Effector CD8-positive, alpha-beta T cell (primary cell): ENCODE data around the gene CAB39L.

Experiments used
- DNase-seq: peaks from one replicate; lab custom pipeline; 2025; lab: John Stamatoyannopoulos, UW

The CAB39L gene

DNA sequence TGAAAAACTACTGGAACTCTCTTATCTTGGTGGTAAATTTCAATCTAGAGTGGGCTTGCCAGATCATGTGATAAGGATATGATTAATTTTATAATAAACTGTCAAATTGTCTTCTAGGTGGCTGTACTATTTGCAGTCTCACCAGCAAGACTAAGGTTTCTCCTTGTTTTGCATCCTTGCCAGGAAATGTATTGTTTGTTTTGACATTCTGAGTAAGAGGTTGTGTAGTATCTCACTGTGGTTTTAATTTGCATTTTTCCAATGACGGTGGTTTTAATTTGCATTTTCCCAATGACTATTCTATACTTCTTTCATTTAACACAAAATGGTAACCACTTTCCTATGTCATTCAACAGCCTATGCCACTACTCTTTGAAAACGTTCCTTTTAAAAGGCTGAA is 2.0 kb downstream of the CAB39L start:
- no peak for DNase-seq

DNA sequence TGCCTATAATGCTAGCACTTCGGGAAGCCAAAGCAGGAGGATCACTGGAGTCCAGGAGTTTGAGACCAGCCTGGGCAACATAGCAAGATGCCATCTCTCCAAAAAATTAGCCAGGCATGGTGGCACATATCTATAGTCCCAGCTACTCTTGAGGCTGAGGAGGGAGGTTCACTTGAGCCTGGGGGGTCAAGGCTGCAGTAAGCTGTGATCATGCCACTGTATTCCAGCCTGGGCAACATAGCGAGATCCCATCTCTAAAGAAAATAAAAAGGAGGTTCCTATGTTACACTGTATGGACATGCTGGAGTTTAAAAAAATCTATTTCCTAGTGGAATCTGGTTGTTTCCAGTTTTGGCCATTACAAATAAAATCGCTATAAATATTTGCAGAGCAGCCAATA is 2.6 kb downstream of the CAB39L start:
- DNase-seq: no peak

DNA sequence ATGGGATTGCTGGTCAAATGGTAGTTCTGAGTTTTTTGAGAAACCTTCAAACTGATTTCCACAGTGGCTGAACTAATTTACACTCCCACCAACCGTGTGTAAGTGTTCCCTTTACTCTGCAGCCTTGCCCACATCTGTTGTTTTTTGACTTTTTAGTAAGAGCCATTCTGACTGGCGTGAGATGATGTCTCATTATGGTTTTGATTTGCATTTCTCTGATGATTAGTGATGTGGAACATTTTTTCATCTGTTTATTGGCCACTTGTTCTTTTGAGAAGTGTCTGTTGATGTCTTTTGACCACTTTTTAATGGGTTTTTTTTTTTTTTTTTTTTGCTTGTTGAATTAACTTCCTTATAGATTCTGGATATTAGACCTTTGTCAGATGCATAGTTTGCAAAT is 4.3 kb downstream of the CAB39L start:
- DNase-seq: no peak

DNA sequence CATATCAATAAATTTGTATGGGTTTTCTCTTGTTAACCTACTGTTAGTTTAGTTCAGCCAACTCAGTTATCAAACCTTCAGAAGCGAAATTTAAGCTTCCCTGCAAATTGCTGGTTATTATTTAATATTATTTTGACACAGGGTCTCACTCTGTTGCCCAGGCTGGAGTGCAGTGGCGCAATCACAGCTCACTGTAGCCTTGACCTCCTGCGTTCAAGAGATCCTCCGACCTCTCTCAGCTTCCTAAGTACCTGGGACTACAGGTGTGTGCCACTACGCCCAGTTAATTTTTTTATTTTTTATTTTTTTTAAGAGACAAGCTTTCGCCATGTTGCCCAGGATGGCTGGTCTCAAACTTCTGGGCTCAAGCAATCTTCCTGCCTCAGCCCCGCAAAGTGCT is 6.2 kb downstream of the CAB39L start:
- no peak for DNase-seq

DNA sequence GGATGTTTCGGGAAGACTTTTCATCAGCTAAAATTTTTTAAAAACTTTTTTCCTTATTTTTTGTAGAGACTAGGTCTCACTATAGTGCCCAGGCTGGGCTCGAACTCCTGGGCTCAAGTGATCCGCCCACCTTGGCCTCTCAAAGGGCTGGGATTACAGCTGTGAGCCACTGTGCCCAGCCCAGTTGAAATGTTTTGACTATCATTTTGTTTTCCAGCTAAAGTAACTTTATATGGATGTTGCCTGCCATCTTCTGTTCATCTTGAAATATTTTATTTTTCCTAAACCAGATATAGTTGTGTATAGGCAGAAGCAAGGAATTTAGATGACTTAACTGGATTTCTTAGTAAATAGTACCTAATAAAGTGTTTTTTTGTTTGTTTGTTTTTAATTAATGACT is 7.0 kb downstream of the CAB39L start:
- DNase-seq: no peak

DNA sequence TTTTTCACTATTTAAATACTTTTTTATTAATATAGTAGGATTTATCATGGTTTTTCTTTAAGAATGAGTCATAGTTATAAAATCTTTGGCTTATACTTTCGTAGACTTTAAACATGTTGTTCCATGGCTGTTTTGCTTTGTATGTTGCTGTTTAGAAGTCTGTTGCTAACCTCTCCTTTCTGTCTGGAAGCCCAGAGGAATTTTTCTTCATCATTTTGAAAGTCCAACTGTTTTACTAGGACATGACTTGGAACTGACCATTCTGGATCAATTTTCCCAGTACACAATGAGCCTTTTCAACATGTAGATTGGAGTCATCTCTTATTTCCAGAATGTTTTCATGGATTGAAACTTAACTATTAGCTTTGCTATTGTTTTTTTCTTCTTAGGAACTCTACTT is 7.9 kb downstream of the CAB39L start:
- no peak for DNase-seq

DNA sequence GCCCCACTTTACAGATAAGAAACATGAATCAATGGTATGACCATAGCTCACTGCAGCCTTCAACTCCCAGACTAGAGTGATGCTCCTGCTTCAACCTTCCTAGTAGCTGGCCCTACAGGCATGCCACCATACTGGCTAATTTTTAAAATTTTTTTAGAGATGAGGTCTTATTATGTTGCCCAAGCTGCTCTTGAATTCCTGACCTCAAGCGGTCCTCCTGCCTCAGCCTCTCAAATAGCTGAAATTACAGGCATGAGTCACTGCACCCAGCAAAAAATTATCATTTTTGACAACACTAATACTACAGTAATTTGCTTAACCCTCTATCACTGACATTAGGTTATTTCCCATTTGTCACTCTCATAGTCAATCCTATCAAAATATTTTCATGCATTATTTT is 14.7 kb downstream of the CAB39L start:
- no peak for DNase-seq

DNA sequence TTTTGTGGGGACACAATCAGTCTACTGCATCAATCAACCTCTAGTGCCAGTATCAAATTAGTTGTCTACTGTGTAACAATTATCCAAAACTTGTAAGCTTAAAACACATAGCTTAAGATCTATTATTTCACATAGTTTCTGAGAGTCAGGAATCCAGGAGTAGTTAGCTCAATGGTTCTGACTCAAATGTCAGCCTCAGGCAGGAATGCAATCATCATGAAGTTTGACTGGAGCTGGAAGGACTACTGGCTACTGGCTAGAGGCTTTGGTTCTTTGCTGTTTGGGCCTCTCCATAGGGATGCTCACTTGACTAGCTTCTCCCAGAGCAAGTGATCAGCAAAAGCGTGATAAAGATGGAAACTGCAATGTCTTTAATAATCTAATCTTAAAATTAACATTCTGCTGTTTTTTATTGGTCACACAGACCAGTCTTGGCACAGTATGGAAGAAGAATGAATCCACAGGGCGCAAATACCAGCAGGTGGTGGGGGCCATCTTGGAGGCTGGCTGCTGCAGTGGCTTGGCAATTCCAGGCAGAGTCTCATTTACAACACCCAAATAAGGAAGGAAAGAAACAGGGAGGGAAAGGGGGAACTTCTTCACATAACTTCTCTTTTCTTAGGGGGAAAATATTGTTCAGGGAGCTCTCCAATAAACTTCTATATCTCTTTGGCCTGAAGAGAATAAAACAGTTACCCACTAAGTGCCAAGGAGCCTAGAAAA is 15.7 kb downstream of the CAB39L start:
- DNase-seq: no peak

DNA sequence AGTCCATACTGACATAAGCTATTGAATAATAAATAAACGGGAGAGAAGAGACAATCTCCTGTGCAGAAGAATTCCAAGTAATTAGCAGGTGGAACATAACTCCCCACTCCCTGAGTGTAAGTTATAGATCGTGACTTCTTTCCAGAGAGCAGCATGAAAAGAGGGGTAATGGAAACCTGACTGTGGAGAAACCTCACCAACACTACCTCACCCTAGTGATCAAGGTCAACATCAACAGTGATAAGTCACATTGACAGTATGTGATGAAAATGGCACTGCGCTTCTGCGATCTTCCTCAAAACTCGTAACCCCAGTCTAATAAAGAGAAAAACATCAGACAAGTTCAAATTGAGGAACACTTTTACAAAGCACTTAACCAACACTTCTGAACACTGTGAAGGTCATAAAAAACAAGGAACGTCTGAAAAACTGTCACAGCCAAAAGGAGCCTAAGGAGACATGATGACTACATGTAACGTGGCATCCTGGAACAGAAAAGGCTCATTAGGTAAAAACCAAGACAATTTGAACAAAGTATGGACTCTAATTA is 19.8 kb downstream of the CAB39L start:
- no peak for DNase-seq

DNA sequence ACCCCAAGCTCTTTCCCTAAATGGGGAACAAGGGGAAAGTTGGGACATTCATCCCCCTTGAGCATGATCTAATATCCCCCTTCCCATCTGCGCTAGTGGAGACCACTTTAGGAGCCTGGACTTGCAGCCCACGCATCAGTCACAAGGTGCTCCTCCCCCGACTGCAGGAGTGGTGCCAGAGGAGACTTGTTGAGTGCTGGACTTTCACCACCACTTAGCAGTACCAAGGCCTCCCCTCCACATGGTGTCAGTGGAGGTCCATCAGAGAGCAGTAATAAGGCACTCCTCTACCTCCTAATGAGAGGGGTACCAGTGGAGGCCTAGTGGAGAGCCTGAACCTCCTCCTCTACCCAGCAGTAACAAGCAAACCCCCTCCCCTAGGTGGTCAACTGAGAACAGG is 22.5 kb downstream of the CAB39L start:
- no peak for DNase-seq

DNA sequence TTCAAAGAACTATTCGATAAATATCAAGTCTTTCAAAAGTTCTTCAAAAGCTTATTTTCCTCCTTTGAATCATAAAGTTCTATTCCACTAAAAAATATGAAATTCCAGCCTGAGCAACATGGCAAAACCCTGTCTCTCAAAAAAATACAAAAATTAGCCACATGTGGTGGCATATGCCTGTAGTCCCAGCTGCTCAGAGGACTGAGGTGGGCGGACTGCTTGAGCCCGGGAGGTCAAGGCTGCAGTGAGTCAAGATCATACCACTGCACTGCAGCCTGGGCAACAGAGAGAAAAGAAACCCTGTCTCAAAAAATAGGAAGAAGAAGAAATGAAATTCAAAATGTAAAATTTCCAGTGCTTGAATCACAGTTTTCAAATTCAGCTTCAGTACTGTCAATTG is 24.6 kb downstream of the CAB39L start:
- DNase-seq: no peak

DNA sequence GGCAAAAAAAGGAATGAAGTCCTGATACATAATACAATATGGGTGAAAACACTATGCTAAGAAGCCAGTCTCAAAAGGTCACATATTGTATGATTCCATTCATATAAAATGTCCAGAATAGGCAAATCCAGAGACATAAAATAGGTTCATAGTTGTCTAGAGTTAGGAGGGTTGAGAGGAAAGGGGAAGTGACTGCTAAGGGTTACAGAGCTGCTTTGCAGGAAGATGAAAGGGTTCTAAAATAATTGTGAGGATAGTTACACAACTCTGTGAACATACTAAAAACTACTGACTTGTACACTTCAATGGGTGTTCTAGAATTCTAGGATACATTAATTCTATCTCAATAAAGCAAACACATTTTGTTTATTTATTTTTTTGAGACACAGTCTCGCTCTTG is 25.7 kb downstream of the CAB39L start:
- DNase-seq: no peak

DNA sequence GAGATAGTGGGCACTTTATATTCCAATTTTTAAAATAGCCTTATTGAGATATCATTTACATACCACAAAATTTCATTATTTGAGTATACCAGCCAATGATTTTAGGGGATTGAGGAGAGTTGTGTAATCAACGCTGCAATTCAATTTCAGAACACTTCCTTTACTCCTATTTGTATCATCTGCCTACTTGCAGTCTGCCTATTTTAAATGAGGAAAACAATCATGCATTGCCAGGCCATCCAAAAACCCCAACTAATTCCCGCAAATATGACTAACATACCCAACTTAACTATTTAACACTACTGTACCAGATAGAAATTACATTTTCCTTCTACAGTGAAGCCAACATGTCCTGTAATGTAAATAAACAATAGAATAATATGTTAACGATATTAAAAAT is 26.7 kb downstream of the CAB39L start:
- DNase-seq: no peak

DNA sequence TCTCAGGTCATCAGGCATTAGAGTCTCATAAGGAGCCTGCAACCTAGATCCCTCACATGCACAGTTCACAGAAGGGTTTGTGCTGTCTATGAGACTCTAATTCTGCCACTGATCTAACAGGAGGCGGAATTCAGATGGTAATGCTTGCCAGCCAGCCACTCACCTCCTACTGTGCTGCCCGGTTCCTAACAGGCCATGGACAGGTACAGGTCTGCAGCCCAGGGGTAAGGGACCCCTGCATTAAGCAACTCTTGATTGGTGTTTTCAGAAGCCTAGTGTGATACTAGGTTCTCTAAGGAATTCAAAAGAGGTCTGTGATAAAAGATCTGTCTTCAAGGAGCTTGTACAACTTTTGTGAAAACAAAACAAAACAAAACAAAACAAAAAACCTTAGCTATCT is 31.1 kb downstream of the CAB39L start:
- no peak for DNase-seq

DNA sequence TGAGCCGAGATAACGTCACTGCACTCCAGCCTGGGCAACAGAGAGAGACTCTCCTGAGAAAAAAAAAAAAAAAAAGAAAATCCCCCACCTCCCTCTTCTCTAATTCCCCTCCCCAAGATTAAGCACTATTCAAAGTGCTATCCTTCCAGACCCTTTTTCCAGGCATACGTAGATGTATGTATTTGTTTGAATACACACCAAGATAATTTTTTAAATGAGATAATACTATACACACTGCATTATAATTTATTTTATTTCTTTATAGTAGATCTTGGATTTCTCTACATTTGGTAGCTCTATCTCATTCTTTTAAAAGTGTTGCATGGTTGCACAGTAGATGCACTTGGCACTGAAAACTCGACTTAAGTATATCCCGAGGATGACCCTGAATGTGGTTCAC is 32.5 kb downstream of the CAB39L start:
- no peak for DNase-seq

DNA sequence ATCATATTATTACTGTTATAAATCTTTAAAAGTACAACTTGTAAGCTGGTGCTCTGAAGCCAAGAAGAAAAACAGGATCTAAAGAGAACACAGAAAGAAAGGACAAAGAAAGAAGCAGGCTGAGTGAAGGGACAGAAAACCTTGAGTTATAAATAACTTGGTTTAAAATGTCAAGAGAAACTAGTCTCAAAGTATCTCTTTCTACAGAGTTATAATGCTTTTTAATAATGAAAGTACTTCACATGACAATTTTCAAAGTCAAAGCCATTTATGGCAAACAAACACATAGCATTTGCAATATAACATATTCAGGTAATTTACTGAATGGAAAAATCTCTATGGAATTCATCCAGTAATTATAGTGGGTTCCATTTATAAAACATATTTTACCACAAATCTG is 33.4 kb downstream of the CAB39L start:
- no peak for DNase-seq

DNA sequence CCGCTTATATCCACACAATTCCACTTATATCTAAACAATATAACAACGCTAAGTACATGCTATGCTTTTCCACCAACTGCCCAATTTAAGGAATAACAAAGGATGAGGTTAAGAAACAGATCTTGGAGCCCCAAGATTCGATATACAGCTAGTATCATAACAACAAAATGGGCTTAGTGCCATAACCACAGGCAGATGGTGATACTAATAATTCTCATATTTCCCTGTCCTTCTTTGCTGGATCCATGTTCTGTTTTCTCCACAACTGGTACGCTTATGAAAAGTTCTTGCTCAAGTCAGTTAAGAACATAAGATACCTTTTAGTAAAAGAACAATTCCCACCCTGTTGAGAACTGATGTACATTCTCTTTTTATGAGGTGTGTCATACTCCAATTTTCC is 33.9 kb downstream of the CAB39L start:
- DNase-seq: no peak

DNA sequence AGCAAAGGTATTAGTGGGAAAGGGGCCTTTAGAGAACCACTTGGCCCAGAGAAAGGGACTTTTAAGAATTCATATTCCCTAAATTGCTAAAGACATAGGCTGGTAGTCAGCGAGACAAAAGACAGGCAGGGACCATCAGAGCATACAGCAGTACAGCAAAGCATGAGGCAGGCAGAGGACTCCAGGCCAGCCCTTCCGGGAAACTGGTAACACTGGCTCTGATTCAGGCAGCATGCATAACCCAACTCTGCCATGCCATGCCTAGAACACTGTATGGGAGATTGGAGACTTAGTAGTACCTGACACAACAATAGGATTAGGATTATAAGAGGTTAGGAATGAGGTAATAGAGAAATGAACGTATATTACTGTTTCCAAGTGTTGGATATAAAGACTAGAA is 34.9 kb downstream of the CAB39L start:
- no peak for DNase-seq

DNA sequence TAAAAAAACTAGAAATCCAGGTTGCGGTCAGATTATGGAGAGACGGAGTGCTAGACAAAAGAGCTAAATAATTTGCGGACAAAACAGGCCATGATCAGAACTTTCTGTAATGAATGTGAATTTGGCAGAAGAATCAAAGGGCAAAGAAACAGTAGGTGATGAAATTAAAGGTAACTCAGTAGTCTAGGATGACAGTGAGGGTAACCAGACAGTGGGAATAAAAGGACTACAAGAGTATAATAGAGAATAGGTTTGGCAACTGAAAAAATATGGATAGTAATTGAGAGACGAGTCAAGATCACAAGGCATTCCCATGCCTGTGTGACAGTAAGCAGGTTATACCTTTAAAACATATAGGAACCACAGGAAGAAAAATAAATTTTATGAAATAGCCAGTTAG is 35.9 kb downstream of the CAB39L start:
- no peak for DNase-seq

DNA sequence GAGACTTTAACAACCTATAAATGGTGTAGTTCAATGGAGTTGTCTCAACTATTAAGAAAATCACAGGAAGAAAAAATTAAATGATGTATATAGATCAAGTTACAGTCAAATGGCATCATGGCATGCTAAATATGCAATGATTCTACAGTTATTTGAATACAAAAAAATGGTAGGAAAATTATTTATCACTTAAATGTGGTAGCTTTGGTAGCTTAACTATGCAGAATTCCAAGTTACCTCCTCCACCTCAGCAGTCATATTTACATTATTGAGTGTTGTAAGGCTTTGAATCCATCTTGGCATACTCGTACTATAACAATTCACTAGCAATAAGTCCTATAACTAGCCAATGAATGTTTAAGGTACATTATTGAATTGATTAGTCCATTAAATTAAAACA is 36.8 kb downstream of the CAB39L start:
- no peak for DNase-seq

DNA sequence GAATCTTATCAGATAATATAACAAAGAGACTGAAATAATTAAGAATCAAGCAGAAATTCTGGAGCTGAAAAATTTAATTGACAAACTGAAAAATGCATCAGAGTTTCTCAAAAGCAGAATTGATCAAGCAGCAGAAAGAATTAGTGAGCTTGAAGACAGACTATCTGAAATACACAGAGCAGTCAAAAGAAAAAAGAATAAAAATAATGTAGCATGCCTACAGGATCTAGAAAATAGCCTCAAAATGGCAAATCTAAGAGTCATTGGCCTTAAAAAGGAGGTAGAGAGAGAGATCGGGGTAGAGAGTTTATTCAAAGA is 39.2 kb downstream of the CAB39L start:
- DNase-seq: no peak

DNA sequence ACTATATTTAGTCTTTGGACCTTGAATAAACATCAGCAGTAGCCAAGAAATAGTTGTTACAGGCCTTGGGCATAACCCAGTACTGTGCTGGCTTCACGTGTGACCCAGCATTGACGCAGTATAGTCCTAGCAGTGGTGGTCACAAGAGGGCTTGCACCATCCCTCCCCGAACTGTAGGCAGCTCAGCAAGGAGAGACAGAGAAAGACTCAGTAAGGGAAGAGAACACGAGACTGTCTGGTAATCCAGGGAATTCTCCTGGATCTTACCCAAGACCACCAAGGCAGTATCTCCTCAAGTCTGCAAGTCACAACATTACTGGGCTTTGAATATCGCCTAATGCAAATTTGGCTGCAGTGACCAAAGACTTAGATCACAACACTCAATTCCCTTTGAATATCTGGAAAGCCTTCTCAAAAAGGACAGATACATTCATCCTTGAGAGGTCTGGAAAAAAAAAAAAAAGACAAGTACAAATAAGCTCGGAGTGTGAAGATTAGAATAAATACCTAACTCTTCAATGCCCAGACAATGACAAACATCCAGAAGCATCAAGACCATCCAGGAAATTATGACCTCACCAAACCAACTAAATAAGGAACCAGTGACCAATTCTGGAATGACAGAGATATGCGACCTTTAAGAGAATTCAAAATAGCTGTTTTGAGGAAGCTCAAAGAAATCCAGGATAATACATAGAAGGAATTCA is 39.7 kb downstream of the CAB39L start:
- no peak for DNase-seq

DNA sequence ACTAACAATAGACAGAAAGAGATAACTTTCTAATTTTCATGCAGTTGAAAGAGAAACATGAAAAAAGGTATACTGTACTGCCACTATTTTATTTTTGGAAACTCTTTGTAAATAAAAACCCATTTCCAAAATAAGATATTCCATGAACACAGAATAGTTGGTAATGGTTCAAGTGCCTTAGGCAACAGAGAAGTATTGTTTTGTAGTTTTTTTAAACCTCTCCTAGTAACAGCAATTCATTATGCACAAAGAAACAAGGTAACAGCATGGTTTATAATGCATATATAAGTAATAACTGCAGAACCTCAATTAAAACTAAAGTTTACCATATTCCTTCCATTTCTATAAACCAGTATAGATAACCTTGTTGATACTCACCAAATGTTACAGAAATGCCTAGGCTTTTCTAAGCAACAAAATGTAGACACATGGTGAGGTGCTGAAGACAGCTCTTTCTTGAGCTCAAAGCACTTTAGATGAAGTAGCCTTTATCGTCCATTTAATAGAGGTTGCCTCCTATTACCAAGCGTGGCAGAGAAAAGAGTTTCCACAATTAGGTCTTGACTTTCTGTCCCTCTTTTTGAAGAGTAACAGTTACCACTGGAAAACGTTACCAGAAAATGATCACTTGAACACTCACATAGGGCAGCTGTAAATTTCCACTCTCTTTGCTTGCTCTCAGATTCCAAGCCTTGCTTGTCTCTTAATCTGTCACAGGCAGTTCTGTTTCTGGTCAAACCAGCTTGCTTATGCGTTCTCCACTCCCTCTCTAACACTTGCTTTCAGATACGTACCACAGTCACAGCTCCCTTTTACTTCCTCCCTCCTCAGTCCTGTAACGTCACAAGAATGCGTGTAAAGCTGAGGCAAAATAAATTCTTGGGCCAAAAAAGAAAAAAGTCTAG is 42.9 kb downstream of the CAB39L start:
- DNase-seq: no peak
